OCI-M2 (cell line): ENCODE data around the gene SHANK1.
"Not testable (repeated sequence)": the region's sequence is repeated elsewhere in the genome, so short reads cannot be mapped to it uniquely, and the experiment has no call there.

Source experiments
- DNase-seq: peaks from one replicate; lab custom pipeline; 2025; ENCODE audit not compliant: unreplicated experiment; lab: John Stamatoyannopoulos, UW

SHANK1 gene

GRCh38 chr19:50719566-50719965 lies at the start of gene SHANK1:
Gene SHANK1 (minus strand): TSS chr19:50719802. CDS start chr19:50716919, 2,883 bp downstream.
- no peak for DNase-seq

- DNase-seq, result no peak
These were observed 48.7 kb upstream of the SHANK1 start for GRCh38 chr19:50768277-50768676.

- DNase-seq, result not testable (repeated sequence)
These were observed 47.7 kb upstream of the SHANK1 start for GRCh38 chr19:50767263-50767662.

GRCh38 chr19:50766746-50767145 lies 47.1 kb upstream of the SHANK1 start:
- DNase-seq, result not testable (repeated sequence)

- no peak for DNase-seq
These were observed 44.8 kb upstream of the SHANK1 start for GRCh38 chr19:50764409-50764808.

GRCh38 chr19:50763521-50763920 lies 43.9 kb upstream of the SHANK1 start:
- DNase-seq, result not testable (repeated sequence)

GRCh38 chr19:50761501-50761900 lies 41.9 kb upstream of the SHANK1 start:
- DNase-seq, result not testable (repeated sequence)

- DNase-seq, result no peak
These were observed 40.3 kb upstream of the SHANK1 start for GRCh38 chr19:50759886-50760285.

- not testable (repeated sequence) for DNase-seq
These were observed 39.5 kb upstream of the SHANK1 start for GRCh38 chr19:50759076-50759475.

GRCh38 chr19:50757624-50758023 lies 38.0 kb upstream of the SHANK1 start:
- DNase-seq, result not testable (repeated sequence)

GRCh38 chr19:50756244-50756643 lies 36.6 kb upstream of the SHANK1 start:
- DNase-seq, result not testable (repeated sequence)

GRCh38 chr19:50753879-50754278 lies 34.3 kb upstream of the SHANK1 start:
- no peak for DNase-seq

GRCh38 chr19:50750010-50750409 lies 30.4 kb upstream of the SHANK1 start:
- DNase-seq, result no peak

- no peak for DNase-seq
These were observed 29.9 kb upstream of the SHANK1 start for GRCh38 chr19:50749490-50749889.

- DNase-seq, result not testable (repeated sequence)
These were observed 27.5 kb upstream of the SHANK1 start for GRCh38 chr19:50747141-50747540.

GRCh38 chr19:50745221-50745620 lies 25.6 kb upstream of the SHANK1 start:
- no peak for DNase-seq

GRCh38 chr19:50743537-50743936 lies 23.9 kb upstream of the SHANK1 start:
- DNase-seq, result no peak

GRCh38 chr19:50741179-50741933 lies 21.8 kb upstream of the SHANK1 start:
- DNase-seq, result peak; percentile 76

- DNase-seq, result no peak
These were observed 20.4 kb upstream of the SHANK1 start for GRCh38 chr19:50739914-50740426.

GRCh38 chr19:50739132-50739913 lies 19.7 kb upstream of the SHANK1 start:
- DNase-seq, result no peak

- no peak for DNase-seq
These were observed 16.7 kb upstream of the SHANK1 start for GRCh38 chr19:50736338-50736737.

GRCh38 chr19:50735869-50736268 lies 16.3 kb upstream of the SHANK1 start:
- DNase-seq, result no peak
